ENCODE results near the gene AFAP1. TPM values are rescaled to one million over a fixed set of nuclear protein-coding genes. Genes with fewer than 3 reads are reported as not detected.

The AFAP1 gene
- total RNA-seq, 1 donor from 2014 or later = 29.5 TPM

DNA sequence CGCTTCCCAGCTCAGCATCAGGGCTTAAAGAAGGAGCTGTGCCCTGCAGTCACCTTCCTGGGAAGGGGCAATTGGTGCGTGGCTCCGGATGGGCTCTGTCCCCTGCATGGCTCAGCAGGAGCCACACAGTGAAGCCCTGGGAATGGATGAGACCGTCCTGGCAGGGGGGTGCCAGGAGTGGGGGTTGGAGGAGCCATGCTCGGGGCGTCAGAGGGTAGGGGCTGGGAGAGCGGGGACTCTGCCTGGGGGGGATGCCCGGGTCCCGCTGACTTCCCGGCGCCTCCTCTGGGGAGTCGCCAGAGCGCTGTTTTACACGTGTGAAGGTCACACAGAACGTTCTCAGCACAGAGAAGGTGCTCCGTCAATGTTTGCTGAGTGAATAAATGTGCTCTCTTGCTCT, 184.1 kb downstream of the AFAP1 start:
- DNase-seq (ENCODE audit: low spot score) = no peak

GRCh38 chr4:7754565-7755262, 184.9 kb downstream of the AFAP1 start:
- no peak for DNase-seq (ENCODE audit: low spot score)

GRCh38 chr4:7753931-7754465, 185.7 kb downstream of the AFAP1 start:
- no peak for DNase-seq (ENCODE audit: low spot score)

DNA sequence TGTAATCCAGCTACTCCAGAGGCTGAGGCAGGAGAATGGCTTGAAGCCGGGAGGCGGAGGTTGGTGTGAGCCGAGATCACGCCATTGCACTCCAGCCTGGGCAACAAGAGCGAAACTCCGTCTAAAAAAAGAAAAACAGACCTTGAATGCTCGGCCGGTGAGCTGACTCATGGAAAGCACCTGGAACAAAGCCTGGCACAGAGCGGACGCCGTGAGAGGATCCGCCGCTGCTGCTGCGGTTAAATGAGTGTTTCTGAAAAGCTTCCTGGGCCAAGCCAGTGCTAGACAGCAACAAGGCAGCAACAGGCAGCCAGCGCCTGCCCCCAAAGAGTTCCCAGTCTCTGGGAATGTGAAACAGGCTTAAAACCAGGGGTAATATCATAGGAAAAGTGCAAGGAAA, 186.4 kb downstream of the AFAP1 start:
- no peak for DNase-seq (ENCODE audit: low spot score)

- no peak for DNase-seq (ENCODE audit: low spot score)
These were observed 187.0 kb downstream of the AFAP1 start for GRCh38 chr4:7752649-7753048.

DNA sequence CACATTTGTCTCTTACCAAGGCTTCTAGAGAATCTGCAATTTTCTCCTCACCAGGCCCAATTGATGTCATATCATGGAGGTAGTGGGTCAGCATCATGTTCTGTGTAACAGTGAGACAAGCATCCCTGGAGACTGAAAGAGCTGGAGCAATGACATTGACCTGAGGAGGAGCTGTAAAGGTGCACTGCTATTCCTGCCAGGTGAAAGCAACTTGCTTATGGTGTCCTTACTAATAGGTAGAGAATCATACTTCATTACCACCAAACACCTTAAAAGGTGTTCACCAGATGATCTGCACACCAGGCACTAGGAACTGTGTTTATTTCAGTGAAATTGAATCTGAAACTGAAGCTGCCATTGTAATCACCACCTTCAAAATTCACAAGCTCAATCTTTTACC, 188.7 kb downstream of the AFAP1 start:
- DNase-seq (ENCODE audit: low spot score) = no peak

DNA sequence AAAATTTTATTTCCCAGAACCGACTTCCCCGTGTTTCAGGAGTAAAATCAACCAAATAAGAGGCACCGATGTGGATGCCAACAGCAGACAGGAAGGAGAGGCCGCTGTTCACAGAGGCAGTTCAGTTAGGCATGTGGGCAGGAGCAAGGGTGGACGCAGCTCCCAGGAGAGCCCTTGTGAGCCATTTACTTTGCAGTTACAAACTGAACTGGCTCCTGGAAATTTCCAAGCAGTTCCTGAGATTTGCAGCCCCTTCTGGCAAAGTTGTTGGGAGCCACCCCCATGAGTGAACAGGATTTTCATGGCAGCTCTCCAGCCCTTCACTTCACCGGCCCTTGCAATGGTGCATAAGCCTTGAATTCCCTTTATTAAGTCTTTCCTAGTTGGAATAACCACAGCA, 189.1 kb downstream of the AFAP1 start:
- DNase-seq (ENCODE audit: low spot score) = no peak

- DNase-seq (ENCODE audit: low spot score) = no peak
These were observed 192.1 kb downstream of the AFAP1 start for GRCh38 chr4:7747566-7747965.

GRCh38 chr4:7747062-7747385, 192.6 kb downstream of the AFAP1 start:
- no peak for DNase-seq (ENCODE audit: low spot score)

GRCh38 chr4:7746351-7747061, 193.2 kb downstream of the AFAP1 start:
- no peak for DNase-seq (ENCODE audit: low spot score)

GRCh38 chr4:7745301-7745885, 194.3 kb downstream of the AFAP1 start:
- DNase-seq (ENCODE audit: low spot score) = no peak

DNA sequence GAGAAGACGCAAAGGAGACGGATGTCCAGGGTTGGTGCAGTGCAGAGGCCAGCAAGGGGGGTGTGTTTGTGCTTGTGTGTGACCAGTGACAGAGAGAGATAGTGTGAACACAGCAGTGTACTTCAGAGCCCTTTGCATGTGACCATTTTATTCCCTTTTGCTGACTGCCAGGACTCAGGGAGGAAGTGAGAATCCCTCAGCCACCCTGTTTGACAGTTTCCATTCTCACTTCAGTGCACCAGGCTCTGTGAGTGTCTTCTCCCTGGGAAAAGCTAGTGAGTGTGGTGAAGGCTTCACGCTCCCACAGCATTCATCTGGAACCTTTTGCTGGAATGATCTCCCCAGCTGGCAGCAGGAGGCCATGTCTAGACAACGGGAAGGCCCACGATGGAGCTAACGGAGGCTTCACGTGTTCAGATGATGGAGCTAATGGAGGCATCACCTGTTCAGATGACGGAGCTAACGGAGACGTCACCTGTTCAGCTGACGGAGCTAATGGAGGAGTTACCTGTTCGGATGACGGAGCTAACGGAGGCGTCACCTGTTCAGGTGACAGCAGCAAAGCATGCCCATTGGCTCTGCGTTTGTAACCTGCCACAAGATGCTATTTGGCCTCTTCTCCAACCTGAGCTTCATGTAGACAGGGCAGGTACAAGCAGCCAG, 195.4 kb downstream of the AFAP1 start:
- no peak for DNase-seq (ENCODE audit: low spot score)

DNA sequence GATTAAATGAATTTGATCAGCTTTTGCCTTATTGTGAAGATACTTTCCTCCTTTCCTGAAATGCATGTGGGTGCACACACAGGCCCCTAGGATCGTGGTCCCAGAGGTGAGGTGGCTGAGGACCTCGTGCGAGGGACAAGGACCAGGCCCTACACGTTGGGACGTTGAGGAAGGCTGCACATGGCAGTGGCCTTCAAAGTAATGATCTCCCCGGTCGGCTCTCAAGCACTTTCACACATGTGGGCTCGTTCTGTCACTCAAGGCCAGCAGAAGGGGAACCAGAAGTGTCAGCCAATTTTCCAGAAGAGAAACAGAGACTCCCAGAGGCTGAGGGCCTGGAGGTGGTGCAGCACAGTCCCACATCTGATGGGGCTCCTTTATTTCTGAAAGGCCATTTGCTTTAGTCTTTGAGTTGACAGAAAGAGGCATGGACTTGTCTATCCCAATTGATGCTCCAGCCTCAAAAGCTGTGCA, 196.8 kb downstream of the AFAP1 start:
- DNase-seq (ENCODE audit: low spot score) = no peak

GRCh38 chr4:7741946-7742806, 197.5 kb downstream of the AFAP1 start:
- no peak for DNase-seq (ENCODE audit: low spot score)

DNA sequence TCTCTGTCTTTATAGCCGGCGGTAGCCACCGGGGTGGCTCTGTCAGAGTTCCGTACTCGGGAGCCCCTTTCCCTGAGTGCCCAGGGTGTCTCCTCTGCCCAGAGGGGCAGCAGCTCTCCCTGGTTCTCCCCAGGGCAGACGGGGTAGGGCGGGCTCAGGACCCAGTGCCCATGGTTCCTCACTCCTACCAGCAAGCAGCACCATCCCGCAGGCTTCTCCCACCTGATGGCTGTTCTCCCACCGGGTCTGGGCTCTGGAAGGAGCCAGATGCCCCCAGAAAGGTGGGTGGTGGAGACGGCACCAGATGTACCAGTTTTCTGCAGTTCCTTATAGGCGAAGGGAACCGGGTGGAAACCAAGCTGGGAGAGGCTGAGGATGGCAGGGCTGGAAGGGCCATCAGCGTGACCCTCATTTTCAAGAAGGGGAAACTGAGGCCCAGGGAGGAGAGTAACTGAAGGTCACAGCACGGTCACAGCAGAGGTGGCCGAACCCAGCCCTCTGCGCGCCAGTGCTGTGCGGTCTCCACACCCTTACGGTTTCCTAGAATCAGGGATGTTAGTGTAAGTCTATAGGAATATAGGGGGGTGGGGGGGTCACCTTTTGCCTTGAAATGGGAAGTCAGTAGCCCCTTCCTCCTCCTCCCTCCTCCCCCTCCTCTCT, 198.7 kb downstream of the AFAP1 start:
- no peak for DNase-seq (ENCODE audit: low spot score)

GRCh38 chr4:7739918-7740865, 199.5 kb downstream of the AFAP1 start:
- no peak for DNase-seq (ENCODE audit: low spot score)

DNA sequence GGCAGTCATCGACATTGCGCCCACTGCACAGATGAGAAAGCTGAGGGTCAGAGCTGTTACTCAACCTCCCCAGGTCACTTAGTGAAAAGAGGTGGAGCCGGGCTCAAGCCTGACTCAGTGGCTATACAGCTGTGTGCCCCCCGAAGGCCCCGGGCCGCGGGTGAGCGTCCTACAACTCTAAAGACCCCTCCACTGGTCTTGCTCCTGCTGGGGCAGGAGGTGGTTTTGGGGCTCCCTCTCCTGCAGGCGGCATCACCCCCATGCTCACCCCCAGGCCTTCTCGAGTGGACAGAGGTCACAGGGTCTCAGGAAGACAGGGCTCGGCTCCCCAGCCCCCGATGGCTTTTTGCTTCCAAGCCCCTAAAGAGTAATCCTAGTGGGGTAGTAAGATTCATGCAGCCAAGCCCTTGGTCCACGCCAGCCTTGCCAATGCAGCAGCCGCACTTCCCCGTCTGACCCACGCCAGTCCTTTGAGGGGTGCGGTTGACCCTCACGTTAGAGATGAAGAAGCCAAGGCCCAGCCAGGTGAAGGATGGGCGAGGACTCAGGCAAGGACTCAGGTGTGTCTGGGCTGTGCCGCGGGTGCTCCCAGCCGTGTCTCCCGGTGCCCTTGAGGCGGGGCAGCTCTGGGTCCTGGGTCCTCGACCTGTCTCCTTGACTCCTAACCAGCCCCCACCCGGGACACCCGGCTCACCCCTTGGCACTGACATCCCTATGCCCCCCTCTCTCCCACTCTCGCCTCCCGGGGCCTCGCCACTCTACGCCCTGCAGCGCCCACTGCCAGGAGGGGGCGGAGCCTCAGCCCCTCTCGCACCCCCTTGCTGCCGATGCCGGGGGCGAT, 200.4 kb downstream of the AFAP1 start:
- DNase-seq (ENCODE audit: low spot score) = no peak

DNA sequence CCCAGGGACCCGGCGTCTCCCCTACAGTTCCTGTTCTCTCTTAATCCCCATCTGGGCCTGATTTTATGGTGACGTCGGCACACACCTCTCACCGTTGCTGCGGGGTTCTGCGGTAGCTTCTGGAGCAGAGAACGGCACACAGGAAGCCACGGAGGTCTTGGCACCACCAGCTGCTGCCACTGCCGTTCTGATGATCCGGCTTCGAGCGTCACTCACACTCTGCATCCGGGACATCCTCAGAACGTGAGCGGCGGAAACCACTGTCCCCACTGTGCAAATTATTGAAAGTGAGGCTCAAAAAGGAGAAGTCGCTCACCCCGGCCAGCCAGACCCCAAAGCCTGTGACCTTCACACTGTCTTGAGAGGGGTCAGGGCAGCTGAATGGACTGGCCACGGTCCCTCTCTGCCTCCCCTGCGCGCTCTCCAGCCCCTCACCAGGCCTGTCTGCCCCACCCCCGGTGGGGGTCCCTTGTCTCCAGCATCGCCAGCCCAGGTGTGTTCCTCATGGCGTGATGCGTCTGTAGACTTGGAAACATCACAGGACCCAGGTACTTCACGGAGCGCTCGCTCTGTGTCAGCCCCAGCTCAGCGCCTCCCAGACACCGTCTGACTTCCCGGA, 201.1 kb downstream of the AFAP1 start:
- DNase-seq (ENCODE audit: low spot score) = no peak
